GM13977 (cell line): ENCODE measurements around the gene CXCR2.

Source experiments
- DNase-seq: peaks from one replicate; pipeline ENCODE4 v3.0.0; 2012; ENCODE audit warnings: low spot score
- in situ Hi-C: fragments of 300-500 bp; cut with MboI; formaldehyde crosslinking; loops from one replicate; pipeline ENCODE4 v1.12.0; 2022; ENCODE audit warnings: low sequenced_read_pairs, low pct_unique_long_range_greater_than_20kb, mixed read lengths, inconsistent platforms; ENCODE audit not compliant: unreplicated experiment
- TF ChIP-seq, protein P1 (sequence below): IDR thresholded peaks from 2 replicates; pipeline ENCODE4 v1.5.1; 2012; ENCODE audit warnings: mild to moderate bottlenecking, control low read depth; ENCODE audit not compliant: insufficient read depth; ENCODE audit errors: extremely low read depth, missing control alignments

Gene CXCR2

DNA sequence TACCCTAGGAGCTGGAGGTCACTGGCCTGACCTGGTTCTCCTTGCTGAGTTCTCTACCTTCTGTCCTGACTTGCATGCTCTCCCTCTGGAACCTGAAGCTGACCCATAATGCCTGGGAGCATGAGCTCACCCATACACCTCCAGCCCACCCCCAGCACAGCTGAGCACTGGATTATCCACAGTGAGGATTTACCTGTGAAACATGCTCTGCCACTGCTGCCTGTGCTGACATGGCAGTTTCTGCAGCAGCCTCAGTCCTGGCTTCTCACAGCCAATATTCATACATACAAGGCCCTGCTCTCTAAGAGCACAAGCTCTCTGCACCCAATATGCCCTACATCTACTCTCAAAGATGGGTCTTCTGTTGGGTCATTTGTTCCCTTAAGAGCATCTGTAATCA lies 5.0 kb downstream of the CXCR2 start:
- TF ChIP-seq, protein P1, sequence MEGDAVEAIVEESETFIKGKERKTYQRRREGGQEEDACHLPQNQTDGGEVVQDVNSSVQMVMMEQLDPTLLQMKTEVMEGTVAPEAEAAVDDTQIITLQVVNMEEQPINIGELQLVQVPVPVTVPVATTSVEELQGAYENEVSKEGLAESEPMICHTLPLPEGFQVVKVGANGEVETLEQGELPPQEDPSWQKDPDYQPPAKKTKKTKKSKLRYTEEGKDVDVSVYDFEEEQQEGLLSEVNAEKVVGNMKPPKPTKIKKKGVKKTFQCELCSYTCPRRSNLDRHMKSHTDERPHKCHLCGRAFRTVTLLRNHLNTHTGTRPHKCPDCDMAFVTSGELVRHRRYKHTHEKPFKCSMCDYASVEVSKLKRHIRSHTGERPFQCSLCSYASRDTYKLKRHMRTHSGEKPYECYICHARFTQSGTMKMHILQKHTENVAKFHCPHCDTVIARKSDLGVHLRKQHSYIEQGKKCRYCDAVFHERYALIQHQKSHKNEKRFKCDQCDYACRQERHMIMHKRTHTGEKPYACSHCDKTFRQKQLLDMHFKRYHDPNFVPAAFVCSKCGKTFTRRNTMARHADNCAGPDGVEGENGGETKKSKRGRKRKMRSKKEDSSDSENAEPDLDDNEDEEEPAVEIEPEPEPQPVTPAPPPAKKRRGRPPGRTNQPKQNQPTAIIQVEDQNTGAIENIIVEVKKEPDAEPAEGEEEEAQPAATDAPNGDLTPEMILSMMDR = no peak
- DNase-seq = no peak
- in situ Hi-C loops = no loop called here

GRCh38 chr2:218137514-218137913 lies 11.7 kb downstream of the CXCR2 start:
- in situ Hi-C loops = no loop called here
- DNase-seq = no peak
- TF ChIP-seq, protein P1 = no peak

- in situ Hi-C loops = no loop called here
- TF ChIP-seq, protein P1 = no peak
- DNase-seq = no peak
These were observed 12.2 kb downstream of the CXCR2 start for GRCh38 chr2:218138047-218138446.

DNA sequence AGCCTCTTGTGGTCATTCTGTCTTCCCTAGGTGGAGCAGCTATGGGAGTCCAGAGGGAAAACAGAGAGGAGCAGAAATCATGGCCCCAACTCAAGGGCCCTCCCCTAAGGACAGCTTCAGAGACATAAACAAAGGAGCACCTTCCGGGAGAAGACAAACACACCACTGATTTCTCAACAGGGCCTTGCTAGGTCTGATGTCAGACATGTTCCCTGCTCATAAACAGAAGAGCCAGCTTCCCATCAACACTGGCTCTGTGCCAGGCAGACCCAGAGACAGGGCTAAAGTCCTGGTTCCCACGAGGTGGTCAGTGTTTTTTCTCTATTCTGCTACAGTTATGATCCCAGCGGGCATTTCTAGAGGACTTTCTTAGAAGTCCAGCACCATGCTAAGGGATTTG lies 19.3 kb downstream of the CXCR2 start:
- no peak for DNase-seq
- in situ Hi-C loops = no loop called here
- TF ChIP-seq, protein P1 = no peak

DNA sequence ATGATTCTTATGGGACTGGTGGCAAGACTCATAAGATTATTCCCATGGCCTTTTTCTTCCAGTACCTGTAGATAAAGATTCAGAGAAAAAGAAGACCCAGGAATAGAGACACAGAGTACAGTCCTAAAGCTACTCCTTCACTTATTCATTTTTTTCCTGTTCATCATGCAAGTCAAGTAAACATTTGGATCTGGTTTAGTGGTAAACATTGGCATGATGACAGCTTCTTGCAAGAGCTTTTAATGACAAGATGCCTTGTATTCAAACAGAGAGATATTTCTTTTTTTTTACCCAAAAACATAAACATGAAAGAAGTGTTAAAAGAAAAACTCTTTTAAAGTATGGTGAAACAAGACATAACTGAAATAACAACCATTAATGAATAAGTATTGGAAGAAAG lies 20.2 kb downstream of the CXCR2 start:
- DNase-seq = no peak
- TF ChIP-seq, protein P1 = no peak
- in situ Hi-C loops = no loop called here

DNA sequence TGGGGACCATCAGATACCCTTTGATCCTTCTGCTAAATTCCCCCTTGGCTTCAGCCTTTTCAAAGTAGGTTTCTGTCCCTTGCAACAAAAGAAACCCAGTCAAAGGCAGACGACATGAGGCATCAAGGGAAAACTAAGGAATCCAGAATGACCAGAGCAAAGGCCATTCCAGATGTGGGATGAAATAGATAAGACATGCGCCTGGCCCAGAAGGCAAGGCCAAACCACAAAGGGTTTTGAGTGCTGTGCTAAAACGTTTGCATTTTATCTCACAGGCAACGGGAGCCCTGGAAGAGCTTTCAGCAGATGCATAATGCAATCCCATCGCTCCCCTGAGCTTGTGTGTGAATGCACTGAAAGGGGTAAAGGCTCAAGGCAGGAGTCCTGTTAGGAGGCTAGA lies 23.3 kb downstream of the CXCR2 start:
- no peak for DNase-seq
- in situ Hi-C loops = no loop called here
- TF ChIP-seq, protein P1 = no peak

DNA sequence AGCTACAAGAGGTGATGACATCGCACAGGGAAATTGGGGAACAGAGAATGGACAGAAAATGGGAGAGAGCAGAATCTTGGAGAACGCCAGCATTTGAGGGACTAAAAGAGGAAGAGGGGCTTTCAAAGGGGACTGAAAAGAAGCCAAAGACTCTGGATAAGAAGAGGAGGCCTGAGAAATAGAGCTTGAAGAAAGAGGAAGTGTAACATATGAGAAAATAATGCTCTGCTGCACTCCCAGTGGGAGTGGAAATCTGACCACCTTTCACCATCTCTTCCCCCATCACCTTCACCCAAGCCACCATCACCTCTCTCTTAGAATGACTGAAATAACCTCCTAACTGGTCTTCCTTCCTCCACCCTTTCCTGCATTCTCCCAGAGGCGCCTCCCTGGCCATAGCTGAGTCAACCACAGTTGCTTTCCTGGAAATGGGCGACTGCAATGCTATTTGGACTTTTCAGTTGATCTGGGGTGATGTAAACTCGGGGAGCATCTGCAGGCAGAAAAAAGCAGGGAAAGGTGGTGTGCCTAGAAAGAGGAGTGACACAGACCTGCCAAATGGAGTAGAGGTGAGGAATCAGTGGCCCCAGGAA lies 24.1 kb downstream of the CXCR2 start:
- in situ Hi-C loops = no loop called here
- no peak for DNase-seq
- TF ChIP-seq, protein P1 = no peak
